Tibial nerve (tissue), 4 donors: ENCODE results near the gene STIMATE. TPM values are rescaled to one million over a fixed set of nuclear protein-coding genes. Genes with fewer than 3 reads are reported as not detected.

ENCODE experiments used
- DNase-seq, 2 donors: peaks; one replicate each; pipeline ENCODE4 v3.0.0-alpha.2; 2019; ENCODE audit warnings: low spot score in 2 of 2
- H3K27ac ChIP-seq, 4 donors: fragments of 200-600 bp; sonication (generic) in 3 of 4; one replicate each; pipeline ENCODE4 v1.5.1; 2017 to 2019; ENCODE audit warnings: mild to moderate bottlenecking in 1 of 4
- H3K27me3 ChIP-seq, 2 donors: fragments of 200-600 bp; sonication (generic) in 1 of 2; one replicate each; pipeline versions ENCODE4 v1.5.1 to v1.6.0; 2017 to 2019
- H3K36me3 ChIP-seq, 3 donors: fragments of 200-600 bp; sonication (generic); one replicate each; pipeline ENCODE4 v1.5.1; 2018 to 2019
- H3K4me1 ChIP-seq, 4 donors: fragments of 200-600 bp; sonication (generic) in 3 of 4; one replicate each; pipeline ENCODE4 v1.5.1; 2017 to 2019
- H3K4me3 ChIP-seq, 4 donors: fragments of 200-600 bp; sonication (generic) in 3 of 4; one replicate each; pipeline ENCODE4 v1.5.1; 2017 to 2019; ENCODE audit warnings: mild to moderate bottlenecking in 1 of 4, moderate library complexity in 1 of 4
- H3K9me3 ChIP-seq, 4 donors: fragments of 200-600 bp; sonication (generic) in 3 of 4; one replicate each; pipeline ENCODE4 v1.5.1; 2017 to 2019
- CTCF ChIP-seq, 5 experiments: fragments of 200-600 bp in 3 of 5; fragments of 450-650 bp in 2 of 5; sonication (generic) in 3 of 5; IDR thresholded peaks; one replicate each; pipeline ENCODE4 v1.5.1; 2016 to 2019; ENCODE audit warnings: antibody characterized with exemption in 5 of 5, mild to moderate bottlenecking in 3 of 5, moderate library complexity in 2 of 5
- EP300 ChIP-seq, 2 donors: sonication (generic); formaldehyde crosslinking; IDR thresholded peaks; one replicate each; pipeline ENCODE4 v1.6.1; 2017; ENCODE audit warnings: antibody characterized with exemption in 2 of 2, mild to moderate bottlenecking in 1 of 2
- POLR2A ChIP-seq, 2 donors: fragments of 450-650 bp; IDR thresholded peaks; one replicate each; pipeline ENCODE4 v1.6.1; 2017; ENCODE audit warnings: antibody characterized with exemption in 2 of 2, mild to moderate bottlenecking in 2 of 2, moderate library complexity in 2 of 2
- whole genome bisulfite sequencing, 2 donors: methylation state at CpG; one replicate each; pipeline ENCODE4 v1.1.5; 2018; 5-methylcytosine and 5-hydroxymethylcytosine counted together
- total RNA-seq, 4 donors: library from RNA; depleted of rRNA; stranded (reverse); fragments of >200 nt; gene quantifications; one replicate each; pipeline ENCODE4 v1.1.0, GENCODE V29; 2016

The STIMATE gene
- total RNA-seq, 4 donors from 2014 or later = 35.4 to 82.3 (median 46.0) TPM

- Histone ChIP-seq H3K27ac (no peak overlapping the region), H3K4me3 (no peak overlapping the region), H3K9me3 (no peaks in the 10 kb centered on the region), H3K36me3 (peaks cover 0 to 15% (median 0%) of the 10 kb centered on the region in 3 donors), H3K4me1 (no peaks in the 10 kb centered on the region), H3K27me3 (no peaks in the 10 kb centered on the region)
- TF ChIP-seq CTCF (IDR thresholded peaks at IDR 0.05) (no peak), EP300 (IDR thresholded peaks at IDR 0.05) (no peak), POLR2A (IDR thresholded peaks at IDR 0.05) (no peak)
- DNase-seq = no peak
- 54 to 68% methylated on average over 7 of the region's 7 CpGs for WGBS, 2 donors
Measured at GRCh38 chr3:52809662-52810377, 87.5 kb downstream of the STIMATE start.

- DNase-seq = no peak
- no peaks in the 10 kb centered on the region for H3K9me3 ChIP-seq
- H3K4me3 ChIP-seq = no peak overlapping the region
- WGBS, 2 donors = 73 to 77% methylated on average over 2 of the region's 2 CpGs
- H3K36me3 ChIP-seq = peaks cover 0 to 11% (median 0%) of the 10 kb centered on the region in 3 donors
- TF ChIP-seq POLR2A (IDR thresholded peaks at IDR 0.05) = no peak
- no peak for TF ChIP-seq CTCF (IDR thresholded peaks at IDR 0.05)
- no peak for TF ChIP-seq EP300 (IDR thresholded peaks at IDR 0.05)
- no peaks in the 10 kb centered on the region for H3K27me3 ChIP-seq
- no peak overlapping the region for H3K27ac ChIP-seq
- H3K4me1 ChIP-seq = no peaks in the 10 kb centered on the region
Measured at GRCh38 chr3:52809149-52809548, 88.2 kb downstream of the STIMATE start.

- no peak for DNase-seq
- no peak overlapping the region for H3K27ac ChIP-seq
- H3K4me3 ChIP-seq = no peak overlapping the region
- no peaks in the 10 kb centered on the region for H3K9me3 ChIP-seq
- H3K4me1 ChIP-seq = no peaks in the 10 kb centered on the region
- no peak for TF ChIP-seq POLR2A (IDR thresholded peaks at IDR 0.05)
- no peak for TF ChIP-seq CTCF (IDR thresholded peaks at IDR 0.05)
- TF ChIP-seq EP300 (IDR thresholded peaks at IDR 0.05) = no peak
- WGBS, 2 donors = 74 to 76% methylated on average over 17 to 19 of the region's 19 CpGs
- H3K36me3 ChIP-seq = peaks cover 0 to 5% (median 0%) of the 10 kb centered on the region in 3 donors
- H3K27me3 ChIP-seq = no peaks in the 10 kb centered on the region
Measured at GRCh38 chr3:52805270-52806039, 91.9 kb downstream of the STIMATE start.

GRCh38 chr3:52801839-52802238 is 95.5 kb downstream of the STIMATE start:
- WGBS, 2 donors = 46 to 49% methylated on average over 5 of the region's 5 CpGs
- DNase-seq = no peak
- H3K9me3 ChIP-seq = no peaks in the 10 kb centered on the region
- peaks cover 0 to 5% (median 0%) of the 10 kb centered on the region in 3 donors for H3K36me3 ChIP-seq
- no peaks in the 10 kb centered on the region for H3K27me3 ChIP-seq
- no peak overlapping the region for H3K27ac ChIP-seq
- TF ChIP-seq CTCF (IDR thresholded peaks at IDR 0.05) = no peak
- no peak for TF ChIP-seq EP300 (IDR thresholded peaks at IDR 0.05)
- no peak for TF ChIP-seq POLR2A (IDR thresholded peaks at IDR 0.05)
- no peaks in the 10 kb centered on the region for H3K4me1 ChIP-seq
- H3K4me3 ChIP-seq = no peak overlapping the region

- H3K36me3 ChIP-seq = peaks cover 0 to 5% (median 0%) of the 10 kb centered on the region in 3 donors
- H3K27ac ChIP-seq = no peak overlapping the region
- WGBS, 2 donors = 82 to 91% methylated on average over 7 of the region's 7 CpGs
- H3K4me1 ChIP-seq = peaks cover 0 to 8% (median 2%) of the 10 kb centered on the region in 4 donors
- no peaks in the 10 kb centered on the region for H3K27me3 ChIP-seq
- no peak overlapping the region for H3K4me3 ChIP-seq
- TF ChIP-seq EP300 (IDR thresholded peaks at IDR 0.05) (no peak), POLR2A (IDR thresholded peaks at IDR 0.05) (no peak), CTCF (IDR thresholded peaks at IDR 0.05) (no peak)
- no peaks in the 10 kb centered on the region for H3K9me3 ChIP-seq
- no peak for DNase-seq
Measured at GRCh38 chr3:52800079-52800478, 97.3 kb downstream of the STIMATE start.
